ENCODE data around the gene ORAI3.

Gene ORAI3

DNA sequence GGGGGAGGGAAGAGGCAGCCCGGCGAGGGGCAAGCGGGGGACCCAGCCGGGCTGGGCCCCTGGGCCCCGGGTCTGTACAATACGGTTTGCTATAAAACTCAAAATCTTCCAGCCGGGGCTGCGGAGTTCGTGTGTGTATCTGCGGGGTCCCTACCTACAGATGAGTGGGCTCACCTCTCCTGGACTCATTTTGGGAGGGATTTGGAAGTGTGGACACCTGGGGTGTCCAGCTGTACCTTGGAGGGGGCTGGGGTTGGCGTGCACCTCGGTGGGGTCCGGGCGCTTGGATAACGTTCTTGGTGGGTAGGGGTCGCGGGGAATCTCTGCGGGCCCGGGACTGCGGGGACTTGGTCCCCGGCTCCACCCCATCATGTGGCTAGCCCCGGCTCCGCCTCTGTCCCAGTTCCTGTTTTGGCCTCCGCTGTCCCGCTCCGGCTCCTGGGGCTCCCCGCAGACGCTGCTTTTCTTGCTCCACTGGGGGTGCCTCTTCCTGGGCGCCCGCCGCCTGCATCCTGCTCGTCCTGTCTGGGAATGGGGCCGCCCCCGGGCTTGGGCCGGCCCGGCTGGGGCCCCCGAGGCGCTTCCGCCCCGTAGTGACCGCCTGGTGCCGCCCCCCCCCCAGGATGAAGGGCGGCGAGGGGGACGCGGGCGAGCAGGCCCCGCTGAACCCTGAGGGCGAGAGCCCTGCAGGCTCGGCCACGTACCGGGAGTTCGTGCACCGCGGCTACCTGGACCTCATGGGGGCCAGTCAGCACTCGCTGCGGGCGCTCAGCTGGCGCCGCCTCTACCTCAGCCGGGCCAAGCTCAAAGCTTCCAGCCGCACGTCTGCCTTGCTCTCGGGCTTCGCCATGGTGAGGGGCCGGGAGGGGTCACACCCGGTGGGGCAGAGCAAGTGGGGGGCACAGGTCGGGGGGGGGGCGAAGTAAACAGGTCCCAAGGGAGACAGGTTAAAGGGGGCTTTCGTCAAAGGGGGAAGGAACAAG is at the start of gene ORAI3:
Gene ORAI3, plus strand, starts transcription at position 402 of the 983 bp plus-strand sequence. Its CDS starts 222 bp downstream, at position 624.
- DNase-seq: peak; percentile 83

DNA sequence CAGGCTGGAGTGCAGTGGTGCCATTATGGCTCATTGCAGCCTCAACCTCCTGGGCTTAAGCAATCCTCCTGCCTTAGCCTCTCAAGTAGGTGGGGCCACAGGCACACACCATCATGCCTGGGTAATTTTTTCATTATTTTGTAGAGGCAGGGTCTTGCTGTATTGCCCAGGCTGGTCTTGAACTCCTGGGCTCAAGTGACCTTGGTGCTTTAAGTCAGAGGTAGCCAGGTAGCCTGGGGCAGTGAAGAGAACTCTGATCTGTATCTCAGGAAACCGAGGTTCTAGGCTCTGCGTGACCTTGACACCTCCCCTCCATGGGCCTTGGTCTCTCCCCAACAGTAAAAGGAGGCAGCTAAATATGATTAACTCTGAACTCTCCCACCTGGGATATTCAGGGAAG is 49.1 kb upstream of the ORAI3 start:
- no peak for DNase-seq

DNA sequence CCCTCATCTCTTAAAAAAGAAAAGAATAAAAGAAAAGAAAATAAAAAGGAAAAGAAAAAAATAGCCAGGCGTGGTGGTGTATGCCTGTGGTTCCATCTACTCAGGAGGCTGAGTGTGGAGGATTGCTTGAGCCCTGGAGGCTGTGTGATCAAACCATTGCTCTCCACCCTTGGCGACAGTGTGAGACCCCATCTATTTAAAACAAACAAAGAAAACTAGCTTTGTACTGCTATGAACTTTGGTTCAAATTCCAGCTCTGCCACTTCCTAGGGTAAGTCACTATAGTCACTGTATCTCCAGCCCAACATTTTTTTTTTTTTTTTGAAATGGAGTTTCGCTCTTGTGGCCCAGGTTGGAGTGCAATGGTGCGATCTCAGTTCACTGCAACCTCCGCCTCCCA is 48.3 kb upstream of the ORAI3 start:
- no peak for DNase-seq

DNA sequence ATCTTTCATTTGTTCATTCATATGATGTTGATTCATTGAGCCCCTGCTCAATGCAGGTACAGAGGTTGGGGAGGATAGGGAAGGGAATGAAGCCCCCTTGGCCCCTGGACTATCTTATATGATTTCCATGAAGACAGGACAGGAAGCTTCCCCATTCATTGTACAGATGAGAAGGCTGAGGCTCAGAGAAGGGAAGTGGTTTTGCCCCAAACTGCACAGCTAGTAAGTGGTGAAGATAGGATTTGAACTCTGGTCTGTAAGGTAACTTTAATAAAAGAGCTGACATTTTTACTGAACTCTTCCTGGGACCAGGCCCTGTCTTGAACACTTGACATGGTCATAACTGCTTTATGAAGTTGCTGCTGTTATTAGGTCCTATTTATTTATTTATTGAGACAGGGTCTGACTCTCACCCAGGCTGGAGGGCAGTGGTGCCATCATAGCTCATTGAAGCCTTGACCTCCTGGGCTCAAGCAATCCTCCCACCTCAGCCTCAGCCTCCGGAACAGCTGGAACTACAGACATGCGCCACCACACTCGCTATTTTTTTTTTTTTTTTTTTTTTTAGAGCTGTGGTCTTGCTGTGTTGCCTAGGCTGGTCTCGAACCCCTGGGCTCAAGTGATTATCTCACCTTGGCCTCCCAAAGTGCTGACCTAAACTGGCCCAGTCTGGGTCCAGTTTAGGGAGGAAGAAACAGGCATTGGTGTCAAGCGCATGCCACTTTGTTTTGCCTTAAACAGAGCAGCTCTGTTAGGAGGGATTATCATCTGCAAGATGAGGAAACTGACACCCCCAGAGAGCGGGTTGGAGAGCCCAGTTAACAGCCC is 47.5 kb upstream of the ORAI3 start:
- no peak for DNase-seq

DNA sequence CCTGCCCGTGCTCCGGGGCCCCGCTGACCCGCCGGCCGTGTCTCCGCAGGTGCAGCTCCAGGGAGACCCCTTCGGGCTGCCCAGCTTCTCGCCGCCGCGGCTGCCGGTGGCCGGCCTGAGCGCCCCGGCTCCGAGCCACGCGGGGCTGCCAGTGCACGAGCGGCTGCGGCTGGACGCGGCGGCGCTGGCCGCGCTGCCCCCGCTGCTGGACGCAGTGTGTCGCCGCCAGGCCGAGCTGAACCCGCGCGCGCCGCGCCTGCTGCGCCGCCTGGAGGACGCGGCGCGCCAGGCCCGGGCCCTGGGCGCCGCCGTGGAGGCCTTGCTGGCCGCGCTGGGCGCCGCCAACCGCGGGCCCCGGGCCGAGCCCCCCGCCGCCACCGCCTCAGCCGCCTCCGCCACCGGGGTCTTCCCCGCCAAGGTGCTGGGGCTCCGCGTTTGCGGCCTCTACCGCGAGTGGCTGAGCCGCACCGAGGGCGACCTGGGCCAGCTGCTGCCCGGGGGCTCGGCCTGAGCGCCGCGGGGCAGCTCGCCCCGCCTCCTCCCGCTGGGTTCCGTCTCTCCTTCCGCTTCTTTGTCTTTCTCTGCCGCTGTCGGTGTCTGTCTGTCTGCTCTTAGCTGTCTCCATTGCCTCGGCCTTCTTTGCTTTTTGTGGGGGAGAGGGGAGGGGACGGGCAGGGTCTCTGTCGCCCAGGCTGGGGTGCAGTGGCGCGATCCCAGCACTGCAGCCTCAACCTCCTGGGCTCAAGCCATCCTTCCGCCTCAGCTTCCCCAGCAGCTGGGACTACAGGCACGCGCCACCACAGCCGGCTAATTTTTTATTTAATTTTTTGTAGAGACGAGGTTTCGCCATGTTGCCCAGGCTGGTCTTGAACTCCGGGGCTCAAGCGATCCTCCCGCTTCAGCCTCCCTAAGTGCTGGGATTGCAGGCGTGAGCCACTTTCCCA is 46.6 kb upstream of the ORAI3 start:
- peak; percentile 79 for DNase-seq

DNA sequence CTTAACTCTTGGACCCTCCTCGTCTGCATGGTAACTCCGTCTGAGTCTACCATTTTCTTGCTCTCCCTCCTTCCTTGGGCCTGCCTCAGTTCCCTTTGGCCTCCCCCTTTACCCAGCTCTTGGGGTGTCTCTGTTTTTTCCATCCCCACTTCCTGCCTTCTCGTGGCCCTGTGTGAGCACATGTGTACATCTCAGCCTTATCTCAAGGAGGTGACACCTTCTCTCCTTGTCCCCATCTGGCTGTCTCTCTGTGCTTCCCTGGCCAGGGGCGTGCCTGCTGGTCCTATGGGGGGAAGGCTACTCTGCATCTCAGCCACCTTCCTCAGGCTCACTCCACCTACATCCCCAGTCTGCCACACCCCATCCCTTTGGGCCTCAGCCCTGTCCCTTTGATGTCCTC is 45.9 kb upstream of the ORAI3 start:
- no peak for DNase-seq

DNA sequence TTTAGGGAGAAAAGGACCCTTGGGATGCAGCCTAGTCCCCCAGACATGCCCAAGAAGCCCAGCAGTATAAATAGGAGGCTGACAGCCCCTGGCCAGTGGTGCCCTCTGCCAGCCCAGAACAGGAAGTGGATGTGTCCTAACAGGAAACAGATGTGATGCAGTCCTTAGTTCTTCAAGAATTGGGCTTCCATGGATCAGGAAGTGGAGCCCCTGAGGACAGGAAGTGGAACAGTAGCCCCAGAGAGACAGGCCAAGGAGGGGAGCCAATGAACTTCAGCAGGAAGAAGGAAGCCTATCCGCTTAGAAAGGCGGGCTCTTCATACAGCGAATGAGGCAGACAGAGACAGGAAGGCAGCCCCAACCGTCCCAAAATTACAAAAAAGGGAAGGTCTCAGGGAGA is 45.3 kb upstream of the ORAI3 start:
- no peak for DNase-seq

DNA sequence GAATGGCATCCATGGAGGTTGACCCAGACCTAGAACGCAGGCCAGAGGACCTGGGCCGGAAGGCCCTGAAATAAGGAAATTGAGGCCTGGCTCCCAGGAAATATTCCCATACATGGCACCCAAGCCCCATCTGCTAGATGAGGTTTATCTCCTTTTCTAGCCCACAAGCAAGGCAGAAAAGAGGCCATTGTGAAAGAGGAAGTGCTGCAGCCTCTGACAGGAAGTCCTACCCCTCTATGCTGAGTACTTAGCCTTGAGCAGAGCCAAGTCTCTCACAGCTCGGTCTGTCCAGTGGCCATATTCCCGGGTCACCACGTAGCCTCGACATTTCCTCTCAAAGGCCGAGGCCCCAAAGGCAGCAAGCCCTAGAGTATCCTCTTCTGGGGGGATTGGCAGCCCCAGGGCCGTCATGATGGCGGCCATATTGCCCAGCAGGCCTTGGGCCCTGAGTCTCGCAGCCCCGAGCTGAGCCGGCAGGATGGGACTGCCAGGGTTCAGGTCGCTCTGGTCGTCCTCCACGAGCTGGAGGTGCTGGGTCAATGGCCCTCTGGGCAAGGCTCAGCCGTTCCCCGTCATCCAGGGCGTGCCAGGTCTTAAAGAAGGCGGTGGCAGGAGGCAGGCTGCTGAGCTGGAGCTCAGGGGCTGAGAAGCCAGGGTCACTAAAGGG is 44.6 kb upstream of the ORAI3 start:
- no peak for DNase-seq

DNA sequence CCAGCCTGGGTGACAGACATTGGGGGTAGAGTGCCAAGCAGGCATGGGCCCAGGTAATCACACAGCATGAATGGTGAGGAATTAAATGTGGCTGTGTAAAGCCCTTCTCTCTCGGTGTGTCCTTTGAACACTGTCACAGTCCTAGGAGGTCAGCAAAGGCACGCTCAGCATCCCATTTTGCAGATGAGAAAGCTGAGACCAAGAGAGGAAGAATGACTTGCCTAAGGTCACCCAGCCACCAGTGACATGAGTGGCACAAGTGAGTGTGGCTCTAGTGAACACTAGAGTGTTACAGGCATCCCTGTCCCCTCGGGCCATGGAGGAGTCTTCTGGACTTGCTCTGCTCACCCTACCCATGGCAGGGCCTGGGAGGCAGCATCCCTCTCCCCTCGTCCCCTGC is 41.8 kb upstream of the ORAI3 start:
- no peak for DNase-seq

DNA sequence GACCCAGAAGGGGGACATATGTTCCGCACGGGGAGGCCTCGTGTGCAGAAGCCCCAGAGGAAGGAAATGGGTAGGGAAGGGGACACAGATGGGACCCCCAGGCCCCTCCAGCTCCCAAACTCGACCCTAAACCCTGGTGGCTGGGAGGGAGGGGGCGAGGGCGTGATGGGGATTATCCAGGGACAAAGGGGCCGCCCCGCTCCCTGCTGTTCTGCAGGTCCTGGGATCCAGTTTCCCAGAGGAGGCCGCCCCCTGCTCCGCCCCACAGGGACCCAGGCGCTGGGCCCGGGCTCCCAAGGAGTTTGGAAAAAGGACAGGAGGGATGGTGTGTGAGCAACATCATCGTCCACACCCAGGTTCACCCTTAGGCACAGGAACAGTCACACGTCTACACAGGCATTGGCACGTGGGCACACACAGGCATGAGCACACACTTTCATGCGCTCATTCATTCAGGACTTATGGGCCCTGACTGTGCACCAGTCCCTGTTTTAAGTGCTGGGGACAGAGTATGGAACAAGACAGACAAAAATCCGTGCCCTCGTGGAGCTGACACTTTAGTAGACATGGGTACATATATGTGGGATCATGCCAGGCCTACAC is 38.3 kb upstream of the ORAI3 start:
- DNase-seq: no peak

DNA sequence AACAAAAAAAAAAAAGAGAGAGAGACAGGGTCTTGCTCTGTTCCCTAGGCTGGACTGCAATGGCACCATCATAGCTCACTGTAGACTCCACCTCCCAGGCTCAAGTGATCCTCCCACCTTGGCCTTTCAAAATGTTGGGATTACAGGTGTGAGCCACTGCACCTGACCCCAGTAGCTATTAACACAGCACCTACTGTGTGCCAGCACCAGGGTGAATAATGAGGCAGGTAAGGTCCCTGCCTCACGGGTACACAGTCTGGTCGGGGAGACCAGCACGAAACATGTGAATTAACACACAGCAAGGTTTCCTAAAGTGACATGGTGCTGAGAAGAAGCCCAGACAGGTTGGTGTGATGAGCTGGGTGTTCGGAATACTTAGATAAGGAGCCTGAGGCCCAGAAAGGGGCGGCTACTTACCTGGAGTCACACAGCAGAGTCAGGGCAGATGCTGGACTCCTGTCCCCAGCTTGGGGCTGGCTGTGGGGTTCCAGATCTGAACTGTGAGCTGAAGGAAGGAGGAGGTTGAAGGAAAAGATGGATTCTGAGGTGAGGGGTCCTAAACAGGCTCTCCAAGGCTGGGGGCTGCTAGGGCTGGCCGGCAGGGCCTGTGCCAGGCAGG is 36.0 kb upstream of the ORAI3 start:
- no peak for DNase-seq

DNA sequence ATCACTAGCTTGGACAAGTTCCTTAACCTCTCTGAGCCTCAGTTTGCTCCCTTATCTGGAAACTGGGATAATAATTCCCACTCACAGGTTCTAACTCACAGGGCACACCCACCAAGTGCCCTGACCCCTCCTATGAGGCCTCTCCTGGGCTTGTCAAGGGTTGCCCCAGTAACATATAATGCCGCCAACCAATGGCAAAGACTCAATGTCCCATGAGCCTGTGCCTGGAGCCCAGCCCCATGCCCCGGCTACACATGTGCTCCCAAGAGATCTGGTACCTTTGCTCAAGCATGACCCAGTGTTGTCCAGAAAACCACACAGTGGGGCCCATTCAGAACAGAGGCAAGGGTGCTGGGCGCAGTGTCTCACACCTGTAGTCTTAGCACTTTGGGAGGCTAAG is 34.0 kb upstream of the ORAI3 start:
- no peak for DNase-seq

DNA sequence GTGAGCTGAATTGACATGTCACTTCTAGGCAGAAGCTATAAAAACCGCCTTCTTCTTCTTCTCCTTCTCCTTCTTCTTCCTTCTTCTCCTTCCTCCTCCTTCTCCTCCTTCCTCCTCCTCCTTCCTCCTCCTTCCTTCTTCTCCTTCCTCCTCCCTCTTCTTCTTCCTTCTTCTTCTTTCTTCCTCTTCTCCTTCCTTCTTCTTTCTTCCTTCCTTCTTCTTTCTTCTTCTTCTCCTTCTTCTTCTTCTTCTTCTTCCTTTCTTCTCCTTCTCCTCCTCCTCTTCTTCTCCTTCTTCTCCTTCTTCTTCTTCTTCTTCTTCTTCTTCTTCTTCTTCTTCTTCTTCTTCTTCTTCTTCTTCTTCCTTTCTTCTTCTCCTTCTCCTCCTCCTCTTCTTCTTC is 30.3 kb upstream of the ORAI3 start:
- DNase-seq: no peak

DNA sequence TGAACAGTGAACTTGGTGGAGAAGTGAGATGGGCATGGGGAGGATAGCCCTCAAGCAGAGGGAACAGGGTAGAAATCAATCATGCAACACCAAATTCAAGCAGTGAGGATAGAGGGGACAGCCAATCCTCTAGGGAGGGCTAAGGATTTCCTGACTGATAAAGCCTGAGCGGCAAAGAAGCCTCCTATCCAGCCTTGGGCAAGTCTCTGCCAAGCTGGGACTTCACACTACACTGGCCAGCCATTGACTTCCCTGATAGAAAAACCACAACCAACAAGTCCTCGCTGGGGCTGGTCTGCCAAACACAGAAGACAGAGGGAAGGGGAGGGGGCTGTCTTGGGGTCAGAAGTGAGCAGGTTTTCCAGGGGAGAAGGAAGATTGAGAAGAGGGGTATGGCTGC is 28.0 kb upstream of the ORAI3 start:
- DNase-seq: no peak

DNA sequence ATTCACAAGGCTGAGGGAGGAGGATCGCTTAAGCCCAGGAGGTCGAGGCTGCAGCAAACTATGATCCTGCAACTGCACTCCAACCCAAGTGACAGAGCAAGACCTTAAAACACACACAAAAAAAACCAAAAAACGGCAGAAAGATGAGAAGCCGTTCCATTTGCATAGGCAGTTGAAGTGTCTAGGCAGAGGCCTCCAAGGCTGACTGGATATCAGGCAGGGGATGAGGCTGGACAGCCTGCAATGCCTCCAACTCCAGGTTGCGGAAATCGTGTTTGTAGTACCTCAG is 27.5 kb upstream of the ORAI3 start:
- DNase-seq: no peak

DNA sequence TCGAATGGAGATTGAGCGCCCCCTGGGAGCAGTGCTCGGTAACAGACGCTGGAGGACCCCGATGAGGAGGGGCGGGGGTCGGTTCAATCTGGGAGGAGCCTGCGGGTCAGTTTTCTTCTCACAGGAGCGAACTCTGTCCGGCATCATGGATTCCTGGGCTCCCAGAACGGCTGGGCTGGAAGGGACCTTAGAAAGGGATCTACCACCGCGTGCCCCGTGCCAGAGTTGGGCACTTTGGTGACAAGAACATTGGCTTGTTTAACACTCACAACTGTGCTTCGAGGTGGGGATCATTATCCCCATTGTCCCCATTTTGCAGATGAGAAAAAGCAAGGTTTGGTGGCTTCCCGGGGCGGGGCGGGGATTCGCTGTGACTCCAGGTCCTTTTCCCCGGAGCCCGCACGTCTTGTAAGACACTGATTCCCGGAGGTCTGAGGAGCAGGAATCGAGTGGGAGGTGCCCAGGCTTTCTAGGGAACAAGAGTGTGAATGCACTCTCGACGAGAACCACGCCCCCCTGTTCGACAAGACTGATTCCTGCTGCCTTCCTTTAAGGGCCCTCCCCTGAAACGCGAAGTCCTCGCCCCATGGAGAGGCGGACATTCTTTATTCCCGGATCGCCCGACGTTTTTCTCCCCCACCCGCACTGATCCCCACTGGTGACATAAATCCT is 27.0 kb upstream of the ORAI3 start:
- peak; percentile 96 for DNase-seq

DNA sequence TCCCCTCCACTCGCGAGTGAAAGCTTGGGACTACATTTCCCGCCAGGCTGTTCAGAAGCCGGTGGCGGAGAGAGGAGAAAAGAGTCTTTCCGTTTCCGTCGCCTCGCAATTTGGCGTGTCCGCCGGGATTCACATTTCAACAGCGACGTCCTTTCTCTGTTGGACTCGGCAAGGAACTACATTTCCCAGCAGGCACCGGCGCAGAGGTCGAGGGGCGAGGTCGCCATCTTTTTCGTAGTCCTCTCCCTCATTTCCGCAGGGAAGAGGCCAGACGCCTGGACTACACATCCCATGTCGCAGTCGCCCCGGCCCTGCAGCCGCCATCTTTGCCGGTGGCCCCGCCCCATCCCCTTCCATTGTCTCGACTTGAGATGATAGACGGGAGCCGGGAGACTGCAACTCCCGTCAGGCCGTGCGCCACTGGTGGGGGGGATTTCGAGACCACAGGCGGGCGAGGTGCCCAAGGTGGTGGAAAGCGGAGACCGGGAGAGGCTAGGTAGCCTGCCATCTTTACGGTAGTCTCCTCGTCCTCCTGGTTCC is 26.4 kb upstream of the ORAI3 start:
- DNase-seq: peak; percentile 100

DNA sequence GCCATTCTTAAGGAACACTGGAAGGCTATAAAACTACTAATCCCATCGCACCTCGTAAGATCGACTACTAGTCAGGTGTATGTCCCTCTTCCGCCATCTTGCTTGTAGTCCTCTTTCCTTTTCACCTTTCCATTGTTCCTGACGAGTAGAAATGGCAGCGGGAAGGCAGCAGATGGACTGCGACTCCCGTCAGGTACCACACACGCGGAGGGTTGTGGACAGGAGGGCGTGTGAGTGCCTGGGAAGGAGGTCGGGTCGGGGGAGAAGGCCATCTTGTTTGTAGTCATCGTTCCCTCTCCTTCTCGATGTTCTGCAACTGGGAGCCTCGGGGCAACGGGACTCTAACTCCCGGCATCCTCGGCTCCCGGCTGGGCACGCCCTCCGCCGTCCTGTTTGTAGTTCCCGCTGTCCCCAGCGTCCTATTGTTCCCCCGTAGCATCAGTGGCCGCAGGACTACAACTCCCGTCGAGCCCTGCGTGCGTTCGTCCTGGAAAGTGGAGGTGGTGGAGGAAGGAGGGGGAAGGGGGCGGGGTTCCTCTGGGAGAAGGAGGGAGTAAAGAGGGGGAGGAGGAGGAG is 25.8 kb upstream of the ORAI3 start:
- DNase-seq: peak; percentile 100

DNA sequence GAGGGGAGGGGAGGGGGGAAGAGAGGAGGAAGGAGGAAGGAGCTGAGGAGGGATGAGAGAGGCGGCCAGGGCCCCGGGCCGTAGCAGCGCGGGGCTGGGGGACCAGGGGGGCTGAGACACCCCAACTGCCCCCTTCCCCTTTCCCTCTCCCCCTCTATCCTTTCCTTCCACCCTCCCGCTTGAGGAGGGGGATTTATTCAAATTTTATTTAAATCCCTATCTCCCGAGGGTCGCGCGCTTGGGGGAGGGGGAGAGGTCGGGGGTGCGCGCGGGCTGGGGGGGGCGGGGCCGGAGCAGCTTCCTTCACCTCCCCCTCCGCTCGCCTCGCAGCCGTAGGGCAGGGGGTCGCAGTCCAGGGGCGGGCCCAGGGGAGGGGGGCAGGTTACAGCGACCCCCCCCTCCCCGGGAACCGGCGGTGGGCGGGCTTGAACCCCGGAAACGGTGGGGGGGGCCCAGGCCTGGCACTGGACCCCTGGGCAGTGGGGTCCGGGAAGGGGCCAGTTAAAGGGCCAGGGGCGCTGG is 25.3 kb upstream of the ORAI3 start, which contains the start of gene FBXL19:
Gene FBXL19, plus strand, starts transcription at position 19 of the 522 bp plus-strand sequence. CDS start 2,183 bp downstream, outside the sequence.
- DNase-seq: no peak

Measured in left hindlimb (tissue), 1 donor.